H7 (cell line): ENCODE data around the gene PDIK1L. TPM values are rescaled to one million over a fixed set of nuclear protein-coding genes. Genes with fewer than 3 reads are reported as not detected.

Experiments used
- DNase-seq: peaks from one replicate; pipeline ENCODE4 v3.0.0; 2012
- H3K27me3 ChIP-seq: 2 replicates; pipeline ENCODE4 v1.6.0; 2011; ENCODE audit warnings: mild to moderate bottlenecking, low read length; ENCODE audit not compliant: control insufficient read depth, insufficient read depth
- H3K36me3 ChIP-seq: replicated peaks from 2 replicates; pipeline ENCODE4 v1.5.1; 2011; ENCODE audit warnings: low read length; ENCODE audit not compliant: control insufficient read depth, insufficient read depth
- H3K4me3 ChIP-seq: 2 replicates; pipeline ENCODE4 v1.5.1; 2011; ENCODE audit warnings: low read depth, mild to moderate bottlenecking, control low read depth, low read length, moderate library complexity; ENCODE audit not compliant: insufficient read depth
- total RNA-seq: library from RNA; depleted of rRNA; stranded (reverse); fragments of >200 nt; shearing (Covaris generic); gene quantifications from 2 replicates; pipeline ENCODE4 v1.2.3, GENCODE V29; 2014; rRNA removed

PDIK1L gene
- 5.9 and 6.0 TPM in 2 replicates for total RNA-seq

DNA sequence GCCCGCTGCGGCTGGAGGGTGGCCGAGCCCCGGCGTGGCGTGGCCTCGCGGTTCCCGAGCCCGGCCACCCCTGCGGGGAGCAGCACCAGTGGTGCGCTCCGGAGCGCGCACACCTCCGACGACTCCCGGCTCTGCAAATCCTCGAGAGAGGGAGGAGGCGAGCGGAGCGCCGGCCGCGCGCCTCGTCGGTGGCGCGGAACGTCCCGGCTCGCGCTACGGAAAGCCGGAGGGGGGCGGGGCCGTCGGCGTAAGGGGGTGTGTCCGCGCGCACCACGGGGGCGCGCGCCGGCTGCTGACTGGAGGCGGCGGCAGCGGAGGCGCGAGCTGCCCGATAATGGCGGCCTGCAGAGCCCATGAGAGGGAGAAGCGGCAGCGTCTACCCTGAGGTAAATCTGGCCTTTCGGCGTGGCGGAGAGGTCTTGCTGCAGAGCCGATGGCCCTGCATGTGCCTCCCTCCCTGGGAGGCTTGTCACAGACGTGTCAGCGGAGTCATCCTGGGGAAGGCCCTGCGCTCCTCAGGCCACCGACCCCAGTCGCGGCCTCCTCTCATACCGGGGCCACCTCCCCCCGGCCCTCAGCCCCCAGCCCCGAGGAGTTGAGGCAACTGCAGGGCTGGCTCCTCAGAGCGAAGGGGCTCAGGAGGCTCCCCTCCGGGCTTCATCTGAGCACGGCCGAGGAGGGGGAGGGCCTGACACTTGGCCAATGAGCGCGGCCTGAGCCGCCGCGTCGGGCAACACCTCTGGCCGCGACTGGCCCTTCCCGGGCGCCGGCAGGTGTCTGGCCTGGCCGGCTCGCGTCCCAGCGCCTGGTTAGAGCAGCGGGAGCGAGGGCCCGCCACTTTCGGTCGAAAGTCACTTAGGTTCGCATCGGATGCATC is at the start of gene PDIK1L:
Gene PDIK1L (plus strand): TSS at position 295 of the 877 bp plus-strand sequence. CDS start 2,485 bp downstream, outside the sequence.
- peaks cover 11% of the 10 kb centered on the region for H3K27me3 ChIP-seq

GRCh38 chr1:26064553-26064952 is 47.1 kb upstream of the PDIK1L start:
- Histone ChIP-seq H3K27me3 (no peaks in the 10 kb centered on the region; the same call in 1 of the 2 replicates), H3K36me3 (no peaks in the 10 kb centered on the region), H3K4me3 (no peak overlapping the region)
- no peak for DNase-seq

More for the DNA sequence above, at the start of gene PDIK1L:
- Histone ChIP-seq H3K36me3 (no peaks in the 10 kb centered on the region; the same call in 1 of the 2 replicates), H3K4me3 (peak within 1 kb of the TSS; percentile 98)
- DNase-seq = peak; percentile 96

- no peak for DNase-seq
- H3K36me3 ChIP-seq = no peaks in the 10 kb centered on the region
- no peaks in the 10 kb centered on the region for H3K27me3 ChIP-seq
- no peak overlapping the region for H3K4me3 ChIP-seq
These were observed 45.5 kb upstream of the PDIK1L start for GRCh38 chr1:26066160-26066559.

GRCh38 chr1:26066857-26067256 is 44.8 kb upstream of the PDIK1L start:
- H3K36me3 ChIP-seq = no peaks in the 10 kb centered on the region
- no peaks in the 10 kb centered on the region for H3K27me3 ChIP-seq
- peak; percentile 58 for DNase-seq
- H3K4me3 ChIP-seq = no peak overlapping the region

DNA sequence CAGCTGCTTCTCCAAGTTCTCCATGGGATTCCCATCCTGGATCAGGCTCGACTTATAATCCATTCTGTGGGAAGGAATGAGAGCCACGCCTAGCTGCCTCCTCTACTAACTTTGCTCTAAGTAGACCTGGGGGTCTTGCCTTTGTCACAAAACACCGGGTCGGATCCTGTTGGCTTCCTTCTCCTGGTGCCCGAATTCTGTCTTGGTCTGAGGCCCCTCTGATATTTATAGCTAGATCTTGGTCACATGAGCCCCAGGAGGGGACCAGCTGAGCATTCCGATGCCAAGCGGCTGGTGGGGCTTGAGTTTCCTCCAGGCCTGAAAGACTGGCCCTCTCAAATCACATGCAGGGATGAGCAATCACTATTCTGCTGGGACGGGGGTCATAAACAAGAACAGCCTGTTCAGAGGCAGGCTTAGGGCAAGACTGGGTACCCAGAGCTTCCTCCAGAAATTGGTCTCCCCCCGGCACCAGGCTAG is 44.2 kb upstream of the PDIK1L start, which contains the start of gene TRIM63:
Gene TRIM63 (minus strand): TSS at position 199 of the 480 bp plus-strand sequence. CDS start 136 bp downstream, at position 63.
- no peaks in the 10 kb centered on the region for H3K36me3 ChIP-seq
- H3K27me3 ChIP-seq = no peaks in the 10 kb centered on the region
- no peak for DNase-seq
- no peak within 1 kb of the TSS for H3K4me3 ChIP-seq

DNA sequence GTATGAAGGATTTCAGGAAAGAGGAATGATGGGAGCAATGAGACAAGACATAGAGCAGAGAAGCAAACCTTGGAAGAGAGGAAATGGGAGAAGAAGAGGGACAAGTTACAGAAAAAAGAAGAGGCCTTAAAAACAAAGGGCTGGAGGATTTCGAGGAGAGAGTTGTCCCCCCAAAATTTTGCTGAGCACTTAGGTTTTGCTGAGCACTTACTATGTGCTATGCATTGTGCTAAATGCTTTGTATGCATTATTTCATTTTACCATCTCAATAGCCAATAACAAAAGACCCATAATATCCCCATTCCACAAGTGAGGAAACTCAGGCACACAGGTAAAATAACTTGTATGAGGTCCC is 41.7 kb upstream of the PDIK1L start:
- DNase-seq = no peak
- Histone ChIP-seq H3K27me3 (no peaks in the 10 kb centered on the region), H3K36me3 (no peaks in the 10 kb centered on the region), H3K4me3 (no peak overlapping the region)

DNA sequence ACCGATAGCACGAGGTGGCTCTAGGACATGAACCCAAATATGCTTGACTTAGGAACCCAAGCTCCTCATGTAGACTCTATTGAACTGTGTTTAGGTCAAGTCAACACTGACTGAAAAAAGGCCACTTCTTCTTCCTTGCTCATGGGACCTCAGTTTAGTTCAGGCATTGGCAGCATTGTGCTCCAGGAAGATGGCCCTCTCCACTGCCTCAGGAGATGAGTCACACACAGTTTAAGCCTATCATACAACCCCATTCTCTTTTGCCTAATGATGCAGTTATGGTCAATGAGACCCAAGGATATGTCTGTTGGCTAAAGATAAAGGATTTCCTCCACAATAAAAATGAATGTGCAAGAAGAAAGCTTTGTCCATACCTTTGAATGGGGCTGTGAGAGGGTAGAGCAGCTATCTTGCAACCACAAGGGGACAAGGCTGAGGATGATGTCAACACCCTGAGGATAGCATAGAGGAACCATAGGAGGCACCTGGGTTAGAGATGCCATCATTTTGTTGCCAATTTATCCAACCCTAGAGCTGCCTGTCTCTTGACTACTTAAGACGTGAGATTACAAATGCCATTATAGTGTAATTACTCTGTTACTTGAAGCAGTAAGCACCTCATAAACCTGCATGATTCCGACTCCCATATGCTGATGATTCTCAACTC is 41.2 kb upstream of the PDIK1L start:
- no peaks in the 10 kb centered on the region for H3K27me3 ChIP-seq
- DNase-seq = no peak
- no peak overlapping the region for H3K4me3 ChIP-seq
- H3K36me3 ChIP-seq = no peaks in the 10 kb centered on the region

GRCh38 chr1:26070963-26071342 is 40.7 kb upstream of the PDIK1L start:
- Histone ChIP-seq H3K27me3 (no peaks in the 10 kb centered on the region; the same call in 1 of the 2 replicates), H3K36me3 (no peaks in the 10 kb centered on the region), H3K4me3 (no peak overlapping the region)
- DNase-seq = no peak

GRCh38 chr1:26072305-26072704 is 39.3 kb upstream of the PDIK1L start:
- H3K27me3 ChIP-seq = no peaks in the 10 kb centered on the region; the same call in 1 of the 2 replicates
- H3K4me3 ChIP-seq = no peak overlapping the region
- H3K36me3 ChIP-seq = no peaks in the 10 kb centered on the region
- DNase-seq = no peak

GRCh38 chr1:26075421-26076144 is 36.0 kb upstream of the PDIK1L start:
- Histone ChIP-seq H3K27me3 (no peaks in the 10 kb centered on the region; the same call in 1 of the 2 replicates), H3K4me3 (no peak overlapping the region), H3K36me3 (no peaks in the 10 kb centered on the region)
- no peak for DNase-seq

GRCh38 chr1:26077524-26077923 is 34.1 kb upstream of the PDIK1L start:
- H3K27me3 ChIP-seq = no peaks in the 10 kb centered on the region; the same call in 1 of the 2 replicates
- H3K36me3 ChIP-seq = no peaks in the 10 kb centered on the region
- H3K4me3 ChIP-seq = no peak overlapping the region
- DNase-seq = no peak

DNA sequence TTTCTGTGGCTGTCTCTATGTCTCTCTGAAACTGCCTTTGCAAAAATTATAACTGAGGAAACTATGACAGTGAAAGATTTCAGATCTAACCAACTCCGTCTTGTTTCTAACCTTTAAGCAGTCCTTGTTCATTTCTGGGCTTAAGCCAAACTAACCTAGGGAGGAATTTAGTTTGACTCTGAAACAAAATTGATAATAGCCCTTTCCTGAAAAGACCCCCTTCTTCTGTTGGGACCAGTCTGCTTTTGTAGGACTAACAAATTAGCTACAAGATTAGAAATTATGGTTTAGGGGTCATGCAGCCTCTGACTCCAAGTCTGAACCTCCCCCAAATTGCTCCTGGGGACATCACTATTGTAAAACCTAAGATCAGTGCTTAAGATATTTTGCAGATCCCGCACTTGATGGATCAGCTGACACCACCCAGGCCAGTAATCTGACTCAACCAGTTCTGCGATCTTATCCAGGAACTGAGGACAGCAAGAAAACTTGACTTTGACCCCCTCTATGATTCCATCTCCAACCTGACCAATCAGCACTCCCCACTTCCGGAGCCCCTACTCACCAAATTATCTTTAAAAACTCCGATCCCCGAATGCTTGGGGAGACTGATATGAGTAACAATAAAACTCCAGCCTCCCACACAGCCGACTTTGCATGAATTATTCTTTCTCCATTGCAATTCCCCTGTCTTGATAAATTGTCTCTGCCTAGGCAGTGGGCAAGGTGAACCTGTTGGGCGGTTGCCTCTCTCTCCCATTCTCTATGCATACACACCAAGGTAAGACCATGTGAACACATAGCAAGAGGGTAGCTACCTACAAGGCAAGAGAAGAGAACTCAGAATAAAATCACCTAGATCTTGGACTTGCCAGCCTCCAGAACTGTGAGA is 33.1 kb upstream of the PDIK1L start:
- DNase-seq = no peak
- H3K36me3 ChIP-seq = no peaks in the 10 kb centered on the region
- H3K4me3 ChIP-seq = no peak overlapping the region
- H3K27me3 ChIP-seq = no peaks in the 10 kb centered on the region; the same call in 1 of the 2 replicates

DNA sequence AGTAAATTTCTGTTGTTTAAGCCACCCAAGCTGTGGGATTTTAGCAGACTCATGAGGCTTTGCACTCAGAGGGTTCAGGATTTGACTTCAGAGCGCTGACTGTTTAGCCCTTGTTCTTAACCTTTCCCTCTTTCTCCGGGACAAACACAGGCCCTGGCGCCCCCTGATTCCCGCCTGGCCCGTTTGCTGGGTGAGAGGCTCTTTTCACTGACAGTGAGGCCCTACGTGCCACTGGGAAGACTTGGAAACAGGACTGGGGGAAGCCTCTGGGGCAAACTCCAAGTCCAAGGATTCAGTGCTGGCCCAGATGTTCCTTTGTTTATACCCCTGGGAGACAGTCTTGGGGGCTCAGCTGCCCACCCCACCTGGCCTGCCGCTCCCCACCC is 32.5 kb upstream of the PDIK1L start:
- H3K27me3 ChIP-seq = no peaks in the 10 kb centered on the region; the same call in 1 of the 2 replicates
- no peak overlapping the region for H3K4me3 ChIP-seq
- DNase-seq = peak; percentile 57
- no peaks in the 10 kb centered on the region for H3K36me3 ChIP-seq
